Cardiac fibroblast (primary cell): ENCODE measurements around the gene ZNF512.
"Not testable (repeated sequence)": the region's sequence is repeated elsewhere in the genome, so short reads cannot be mapped to it uniquely, and the experiment has no call there.

Experiments used
- DNase-seq, 2 donors: peaks; one replicate each; pipeline versions ENCODE4 v3.0.0 to v3.0.0-alpha.2; 2010; ENCODE audit warnings: low read depth in 2 of 2
- H3K4me3 ChIP-seq, 2 donors: replicated peaks in 1 of 2; 1 replicate in 1 of 2; 2 replicates in 1 of 2; pipeline ENCODE4 v1.5.1; 2011; ENCODE audit warnings: low read depth in 2 of 2, low read length in 2 of 2, mild to moderate bottlenecking in 2 of 2, moderate library complexity in 1 of 2
- TF ChIP-seq, protein P1 (sequence below): IDR thresholded peaks from one replicate; pipeline ENCODE4 v1.5.1; 2011; ENCODE audit warnings: low read depth, mild to moderate bottlenecking, low read length, inconsistent platforms

ZNF512 gene, protein sequence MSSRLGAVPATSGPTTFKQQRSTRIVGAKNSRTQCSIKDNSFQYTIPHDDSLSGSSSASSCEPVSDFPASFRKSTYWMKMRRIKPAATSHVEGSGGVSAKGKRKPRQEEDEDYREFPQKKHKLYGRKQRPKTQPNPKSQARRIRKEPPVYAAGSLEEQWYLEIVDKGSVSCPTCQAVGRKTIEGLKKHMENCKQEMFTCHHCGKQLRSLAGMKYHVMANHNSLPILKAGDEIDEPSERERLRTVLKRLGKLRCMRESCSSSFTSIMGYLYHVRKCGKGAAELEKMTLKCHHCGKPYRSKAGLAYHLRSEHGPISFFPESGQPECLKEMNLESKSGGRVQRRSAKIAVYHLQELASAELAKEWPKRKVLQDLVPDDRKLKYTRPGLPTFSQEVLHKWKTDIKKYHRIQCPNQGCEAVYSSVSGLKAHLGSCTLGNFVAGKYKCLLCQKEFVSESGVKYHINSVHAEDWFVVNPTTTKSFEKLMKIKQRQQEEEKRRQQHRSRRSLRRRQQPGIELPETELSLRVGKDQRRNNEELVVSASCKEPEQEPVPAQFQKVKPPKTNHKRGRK

DNA sequence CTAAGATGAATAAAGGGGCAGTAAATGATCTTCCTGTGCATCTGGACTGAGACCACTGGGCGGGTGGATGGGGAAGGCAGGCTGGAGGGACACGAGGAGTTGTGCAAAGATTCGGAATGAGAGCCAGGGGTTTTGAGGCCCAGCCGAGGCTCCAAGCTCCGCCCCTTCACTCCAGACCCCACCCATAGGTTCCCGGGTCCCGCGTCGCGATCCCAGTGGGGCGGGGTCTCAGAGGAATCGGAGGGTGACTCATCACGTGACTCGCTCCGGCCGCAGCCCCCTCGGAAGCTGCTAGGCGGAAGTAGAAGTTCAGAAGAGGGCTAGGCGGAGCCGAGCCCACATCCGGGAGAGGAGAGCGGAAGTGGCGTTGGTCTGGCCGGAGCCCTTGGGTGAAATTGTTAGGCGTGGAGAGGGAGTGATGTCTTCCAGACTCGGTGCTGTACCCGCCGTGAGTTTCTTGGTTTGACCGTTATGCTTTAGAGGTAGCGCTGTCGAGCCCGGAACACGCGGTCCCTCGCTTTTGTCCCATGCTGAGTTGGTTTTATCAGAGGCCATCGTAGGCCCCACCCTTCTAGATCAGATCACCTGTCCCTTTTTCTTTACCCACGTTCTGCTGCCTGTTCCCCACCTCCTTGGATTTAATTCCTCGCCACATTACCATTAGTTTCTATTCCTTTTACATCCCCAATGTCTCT, at the start of gene ZNF512:
TSS of gene ZNF512 (plus strand) at position 348 of the 695 bp plus-strand sequence. CDS start at position 419, 71 bp downstream.
- TF ChIP-seq, protein P1, sequence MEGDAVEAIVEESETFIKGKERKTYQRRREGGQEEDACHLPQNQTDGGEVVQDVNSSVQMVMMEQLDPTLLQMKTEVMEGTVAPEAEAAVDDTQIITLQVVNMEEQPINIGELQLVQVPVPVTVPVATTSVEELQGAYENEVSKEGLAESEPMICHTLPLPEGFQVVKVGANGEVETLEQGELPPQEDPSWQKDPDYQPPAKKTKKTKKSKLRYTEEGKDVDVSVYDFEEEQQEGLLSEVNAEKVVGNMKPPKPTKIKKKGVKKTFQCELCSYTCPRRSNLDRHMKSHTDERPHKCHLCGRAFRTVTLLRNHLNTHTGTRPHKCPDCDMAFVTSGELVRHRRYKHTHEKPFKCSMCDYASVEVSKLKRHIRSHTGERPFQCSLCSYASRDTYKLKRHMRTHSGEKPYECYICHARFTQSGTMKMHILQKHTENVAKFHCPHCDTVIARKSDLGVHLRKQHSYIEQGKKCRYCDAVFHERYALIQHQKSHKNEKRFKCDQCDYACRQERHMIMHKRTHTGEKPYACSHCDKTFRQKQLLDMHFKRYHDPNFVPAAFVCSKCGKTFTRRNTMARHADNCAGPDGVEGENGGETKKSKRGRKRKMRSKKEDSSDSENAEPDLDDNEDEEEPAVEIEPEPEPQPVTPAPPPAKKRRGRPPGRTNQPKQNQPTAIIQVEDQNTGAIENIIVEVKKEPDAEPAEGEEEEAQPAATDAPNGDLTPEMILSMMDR, result no peak
- DNase-seq, result peak; percentile 91 to 96
- H3K4me3 ChIP-seq, result peak within 1 kb of the TSS; percentile 65 to 75

DNA sequence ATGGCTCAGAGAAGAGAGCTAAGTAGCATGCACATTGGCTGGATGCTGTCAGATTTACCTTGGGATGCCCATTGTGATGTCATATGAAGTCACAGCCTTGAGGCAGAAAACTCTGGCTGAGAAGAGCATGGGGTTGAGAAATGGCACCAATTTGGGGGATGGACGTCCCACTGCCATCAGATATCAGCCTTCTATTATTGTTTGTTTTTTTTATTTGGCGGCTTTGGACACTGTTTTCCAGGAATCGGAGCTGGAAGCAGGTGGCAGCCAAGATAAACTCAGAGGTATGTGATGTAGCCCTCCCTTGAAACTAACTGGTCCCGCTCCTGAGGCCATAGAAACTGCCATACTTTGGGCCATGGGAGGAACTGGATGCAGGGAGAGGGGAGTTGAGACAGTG, 45.6 kb upstream of the ZNF512 start:
- H3K4me3 ChIP-seq, result no peak overlapping the region
- TF ChIP-seq, protein P1, result no peak
- no peak for DNase-seq

DNA sequence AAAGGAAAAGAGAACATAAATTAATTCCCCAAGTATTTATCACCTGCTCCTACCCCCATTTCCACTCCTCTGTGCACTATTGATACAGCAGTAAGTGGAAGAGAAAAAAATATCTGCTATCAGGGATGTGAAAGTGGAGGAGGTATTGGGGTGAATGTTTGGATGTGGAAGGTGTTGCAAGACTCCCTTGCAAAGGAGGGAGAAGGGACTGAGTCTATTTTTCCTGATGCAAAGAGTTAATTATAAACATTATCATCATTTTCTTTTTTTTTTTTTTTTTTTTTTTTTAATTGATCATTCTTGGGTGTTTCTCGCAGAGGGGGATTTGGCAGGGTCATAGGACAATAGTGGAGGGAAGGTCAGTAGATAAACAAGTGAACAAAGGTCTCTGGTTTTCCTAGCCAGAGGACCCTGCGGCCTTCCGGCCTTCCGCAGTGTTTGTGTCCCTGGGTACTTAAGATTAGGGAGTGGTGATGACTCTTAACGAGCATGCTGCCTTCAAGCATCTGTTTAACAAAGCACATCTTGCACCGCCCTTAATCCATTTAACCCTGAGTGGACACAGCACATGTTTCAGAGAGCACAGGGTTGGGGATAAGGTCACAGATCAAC, 43.9 kb upstream of the ZNF512 start:
- H3K4me3 ChIP-seq, DNase-seq: not testable (repeated sequence)

DNA sequence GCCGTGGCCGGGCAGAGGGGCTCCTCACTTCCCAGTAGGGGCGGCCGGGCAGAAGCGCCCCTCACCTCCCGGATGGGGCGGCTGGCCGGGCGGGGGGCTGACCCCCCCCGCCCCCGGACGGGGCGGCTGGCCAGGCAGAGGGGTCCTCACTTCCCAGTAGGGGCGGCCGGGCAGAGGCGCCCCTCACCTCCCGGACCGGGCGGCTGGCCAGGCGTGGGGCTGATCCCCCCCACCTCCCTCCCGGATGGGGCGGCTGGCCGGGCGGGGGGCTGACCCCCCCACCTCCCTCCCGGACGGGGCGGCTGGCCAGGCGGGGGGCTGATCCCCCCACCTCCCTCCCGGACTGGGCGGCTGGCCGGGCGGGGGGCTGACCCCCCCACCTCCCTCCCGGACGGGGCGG, 43.2 kb upstream of the ZNF512 start:
- DNase-seq, H3K4me3 ChIP-seq: not testable (repeated sequence)

DNA sequence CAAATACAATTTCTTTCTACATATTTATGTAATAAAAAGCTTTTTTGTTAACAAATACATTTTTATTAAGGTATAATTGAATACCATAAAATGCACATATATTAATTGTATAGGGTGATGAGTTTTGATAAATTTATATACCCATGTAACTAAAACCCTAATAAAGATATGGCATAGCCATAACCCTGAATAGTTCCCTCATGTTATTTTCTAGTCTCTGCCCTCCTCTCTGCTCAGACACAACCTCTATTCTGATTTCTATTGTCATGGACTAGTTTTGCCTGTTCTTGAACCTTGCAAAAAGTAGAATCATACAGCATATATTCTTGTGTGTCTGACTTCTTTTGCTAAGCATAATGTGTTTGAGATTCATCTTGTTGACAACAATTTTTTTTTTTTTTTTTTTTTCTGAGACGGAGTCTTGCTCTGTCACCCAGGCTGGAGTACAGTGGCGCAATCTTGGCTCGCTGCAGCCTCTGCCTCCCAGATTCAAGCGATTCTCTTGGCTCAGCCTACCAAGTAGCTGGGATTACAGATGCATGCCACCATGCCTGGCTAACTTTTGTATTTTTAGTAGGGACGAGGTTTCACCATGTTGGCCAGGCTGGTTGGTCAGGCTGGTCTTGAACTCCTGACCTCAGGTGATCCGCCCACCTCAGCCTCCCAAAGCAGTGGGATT, 38.6 kb upstream of the ZNF512 start:
- no peak overlapping the region for H3K4me3 ChIP-seq
- no peak for DNase-seq
- TF ChIP-seq, protein P1, result no peak

DNA sequence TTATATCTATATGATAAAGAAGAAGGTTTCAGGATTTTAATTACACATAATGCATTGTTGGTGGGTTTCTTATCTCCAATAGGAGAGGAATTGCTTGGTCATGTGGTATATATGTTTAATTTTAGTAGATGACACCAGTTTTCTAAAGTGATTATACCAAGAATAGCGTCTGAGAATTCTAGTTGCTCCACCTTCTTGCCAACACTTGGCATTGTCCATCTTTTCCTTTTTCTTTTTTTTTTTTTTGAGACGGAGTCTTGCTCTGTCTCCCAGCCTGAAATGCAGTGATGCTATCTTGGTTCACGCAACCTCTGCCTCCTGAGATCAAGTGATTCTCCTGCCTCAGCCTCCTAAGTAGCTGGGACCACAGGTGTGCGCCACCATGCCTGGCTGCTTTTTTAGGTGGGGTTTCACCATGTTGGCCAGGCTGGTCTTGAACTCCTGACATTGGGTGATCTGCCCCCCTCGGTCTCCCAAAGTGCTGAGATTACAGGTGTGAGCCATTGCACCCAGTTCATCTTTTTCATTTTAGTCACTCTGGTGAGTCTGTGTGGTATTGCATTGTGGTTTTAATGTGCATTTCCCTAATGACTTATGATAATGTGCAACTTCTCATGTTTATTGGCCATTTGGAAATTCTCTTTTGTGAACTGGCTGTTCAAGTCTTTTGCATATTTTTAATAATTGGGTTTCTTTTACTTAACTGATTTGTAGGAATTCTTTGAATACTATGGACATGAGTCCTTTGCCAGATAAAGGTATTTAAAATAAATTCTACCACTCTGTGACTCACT, 37.3 kb upstream of the ZNF512 start:
- H3K4me3 ChIP-seq, result no peak overlapping the region
- TF ChIP-seq, protein P1, result no peak
- DNase-seq, result peak in 1 of 2 donors; percentile 23

DNA sequence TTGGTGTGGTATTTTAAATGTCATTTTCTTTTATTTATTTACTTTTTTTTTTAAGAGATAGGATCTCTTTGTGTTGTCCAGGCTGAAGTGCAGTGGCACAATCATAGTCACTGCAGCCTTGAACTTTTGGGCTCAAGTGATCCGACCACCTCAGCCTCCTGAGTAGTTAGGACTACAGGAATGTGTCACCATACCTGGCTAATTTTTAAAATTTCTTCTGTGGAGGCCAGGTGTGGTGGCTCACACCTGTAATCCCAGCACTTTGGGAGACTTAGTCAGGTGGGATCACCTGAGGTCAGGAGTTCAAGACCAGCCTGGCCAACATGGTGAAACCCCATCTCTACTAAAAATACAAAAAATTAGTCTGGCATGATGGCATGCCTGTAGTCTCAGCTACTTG, 33.5 kb upstream of the ZNF512 start:
- DNase-seq, result no peak
- TF ChIP-seq, protein P1, result no peak
- no peak overlapping the region for H3K4me3 ChIP-seq
